AG09319 (cell line): ENCODE measurements around the gene ST3GAL6.

Experiments
- DNase-seq: peaks from one replicate; pipeline ENCODE4 v3.0.0-alpha.2; 2010; ENCODE audit warnings: low read depth; ENCODE audit errors: extremely low read depth
- CTCF ChIP-seq: IDR thresholded peaks from 2 replicates; pipeline ENCODE4 v1.5.1; 2011; ENCODE audit warnings: low read depth, mild to moderate bottlenecking, inconsistent platforms, low read length, moderate library complexity

Gene ST3GAL6

GRCh38 chr3:98764472-98764884, 1.3 kb downstream of the ST3GAL6 start:
- no peak for DNase-seq
- TF ChIP-seq CTCF, result no peak

- no peak for DNase-seq
- no peak for TF ChIP-seq CTCF
Measured at GRCh38 chr3:98765721-98766120, 2.6 kb downstream of the ST3GAL6 start.

DNA sequence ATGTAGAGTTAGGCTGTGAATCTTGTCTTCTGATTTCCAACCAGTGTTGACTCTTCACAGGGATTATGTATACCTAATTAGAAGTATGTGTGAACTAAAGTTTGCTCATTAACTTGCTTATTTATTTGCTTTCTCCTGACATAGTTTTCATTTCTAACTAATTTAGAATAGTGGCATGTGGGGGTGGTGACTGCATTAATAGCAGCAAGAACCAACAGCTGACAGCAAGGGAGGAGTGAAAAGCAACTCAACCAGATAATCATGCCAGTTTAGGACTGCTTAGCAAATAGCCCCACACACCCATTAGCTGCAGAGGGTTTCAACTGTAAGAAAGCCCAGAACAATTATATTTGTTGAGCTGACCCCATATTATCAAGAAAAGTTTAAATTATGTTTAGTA, 3.8 kb downstream of the ST3GAL6 start:
- DNase-seq, result no peak

DNA sequence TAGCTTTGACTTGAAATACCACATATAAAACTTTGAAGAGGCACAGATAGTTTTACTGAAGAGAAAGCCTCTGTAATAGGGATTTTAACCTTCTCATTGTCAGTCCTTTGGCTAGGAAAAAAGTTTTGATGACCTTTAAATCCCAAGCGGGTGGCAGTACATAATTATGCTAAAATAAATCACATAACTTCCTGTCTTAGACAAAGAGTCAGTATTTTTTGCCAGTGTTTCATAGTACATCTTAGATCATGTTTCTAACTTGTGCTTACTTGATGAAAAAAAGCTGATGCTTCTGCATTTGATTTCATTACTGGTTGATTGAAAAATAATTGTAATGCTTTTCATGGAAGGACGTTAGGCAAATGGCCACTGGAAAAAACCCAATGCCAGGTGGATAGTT, 5.8 kb downstream of the ST3GAL6 start:
- no peak for DNase-seq
- no peak for TF ChIP-seq CTCF

More for the DNA sequence above, 3.8 kb downstream of the ST3GAL6 start:
- no peak for TF ChIP-seq CTCF

- DNase-seq, result no peak
Measured at GRCh38 chr3:98769448-98769847, 6.3 kb downstream of the ST3GAL6 start.

DNA sequence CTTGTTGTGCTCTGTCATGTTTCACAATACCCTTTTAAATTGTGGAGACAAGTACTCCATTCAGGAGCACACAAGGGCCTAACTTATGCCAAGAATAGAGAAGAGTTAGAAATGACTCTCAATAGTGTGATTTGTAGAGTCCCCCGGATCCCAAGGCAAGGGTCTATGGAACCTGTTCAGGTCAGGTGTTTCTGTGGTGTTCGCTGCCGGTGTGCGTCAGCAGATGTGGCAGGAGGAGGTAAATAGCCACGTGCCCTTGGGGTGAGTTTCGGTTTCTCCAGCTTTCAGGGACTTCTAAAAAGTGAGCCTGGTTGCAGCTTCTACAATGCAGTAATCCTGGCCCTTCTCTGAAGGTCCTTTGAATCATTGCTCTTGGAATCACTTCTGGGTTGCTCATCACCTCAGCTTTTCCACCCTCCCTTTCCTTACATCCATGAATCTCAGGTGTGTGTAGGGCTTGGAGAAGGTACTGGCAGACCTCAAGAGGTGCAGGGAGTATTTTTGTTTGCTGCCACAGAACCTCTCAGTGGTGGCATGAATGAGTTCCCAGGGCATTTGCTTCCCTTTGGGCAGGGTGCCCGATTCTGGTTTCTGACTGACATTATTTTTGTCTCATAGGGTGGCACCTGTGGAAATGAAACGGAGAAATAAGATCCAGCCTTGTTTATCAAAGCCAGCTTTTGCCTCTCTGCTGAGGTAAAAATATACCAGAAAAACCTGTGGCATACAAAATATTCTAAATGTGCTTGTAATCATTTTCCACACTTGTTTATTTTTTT, 7.3 kb downstream of the ST3GAL6 start:
- no peak for DNase-seq
- TF ChIP-seq CTCF, result no peak

More at GRCh38 chr3:98769448-98769847, 6.3 kb downstream of the ST3GAL6 start:
- TF ChIP-seq CTCF, result no peak

GRCh38 chr3:98772022-98772421, 8.9 kb downstream of the ST3GAL6 start:
- no peak for DNase-seq
- no peak for TF ChIP-seq CTCF
